Islet precursor cell (in vitro differentiated cells): Measurements from ENCODE around the gene ASIC4.

Experiments
- DNase-seq: peaks from one replicate; pipeline ENCODE4 v3.0.0-alpha.2; 2018

ASIC4 gene

GRCh38 chr2:219554350-219554749 lies 40.1 kb downstream of the ASIC4 start:
- DNase-seq = no peak

- DNase-seq = no peak
Measured at GRCh38 chr2:219555956-219556355, 41.7 kb downstream of the ASIC4 start.

- no peak for DNase-seq
Measured at GRCh38 chr2:219556413-219556812, 42.1 kb downstream of the ASIC4 start.

GRCh38 chr2:219557320-219557719 lies 43.0 kb downstream of the ASIC4 start:
- DNase-seq = no peak

- DNase-seq = no peak
Measured at GRCh38 chr2:219557791-219558785, 43.8 kb downstream of the ASIC4 start.

- no peak for DNase-seq
Measured at GRCh38 chr2:219559156-219559915, 45.1 kb downstream of the ASIC4 start.

- no peak for DNase-seq
Measured at GRCh38 chr2:219560037-219560892, 46.0 kb downstream of the ASIC4 start.

- no peak for DNase-seq
Measured at GRCh38 chr2:219560893-219561178, 46.6 kb downstream of the ASIC4 start.

GRCh38 chr2:219561179-219562048 lies 47.1 kb downstream of the ASIC4 start:
- DNase-seq = peak; percentile 90

- no peak for DNase-seq
Measured at GRCh38 chr2:219562049-219563020, 48.1 kb downstream of the ASIC4 start.

- no peak for DNase-seq
Measured at GRCh38 chr2:219563271-219563928, 49.1 kb downstream of the ASIC4 start.

GRCh38 chr2:219565130-219566080 lies 51.1 kb downstream of the ASIC4 start:
- peak; percentile 39 for DNase-seq

GRCh38 chr2:219566640-219567039 lies 52.4 kb downstream of the ASIC4 start:
- no peak for DNase-seq

- no peak for DNase-seq
Measured at GRCh38 chr2:219567131-219567530, 52.8 kb downstream of the ASIC4 start.

- DNase-seq = no peak
Measured at GRCh38 chr2:219567791-219568361, 53.6 kb downstream of the ASIC4 start.

GRCh38 chr2:219569041-219569440 lies 54.8 kb downstream of the ASIC4 start:
- DNase-seq = peak; percentile 77

- DNase-seq = no peak
Measured at GRCh38 chr2:219569635-219570034, 55.4 kb downstream of the ASIC4 start.

- DNase-seq = no peak
Measured at GRCh38 chr2:219570194-219570923, 56.1 kb downstream of the ASIC4 start.
